ENCODE results near the gene PTGDR. TPM values are rescaled to one million over a fixed set of nuclear protein-coding genes. Genes with fewer than 3 reads are reported as not detected.

The PTGDR gene
- total RNA-seq, 4 donors from 2014 or later = 0.74 to 2.1 (median 1.6) TPM

- TF ChIP-seq CTCF (IDR thresholded peaks at IDR 0.05) = no peak
- DNase-seq (ENCODE audit: low spot score) = no peak
- no peak for ATAC-seq (ENCODE audit: low FRiP score)
Measured at GRCh38 chr14:52235434-52235833, 32.1 kb upstream of the PTGDR start.

- DNase-seq (ENCODE audit: low spot score) = no peak
- no peak for TF ChIP-seq CTCF (IDR thresholded peaks at IDR 0.05)
Measured at GRCh38 chr14:52235866-52236510, 31.5 kb upstream of the PTGDR start.

GRCh38 chr14:52238682-52239081 is 28.8 kb upstream of the PTGDR start:
- DNase-seq (ENCODE audit: low spot score) (no peak), ATAC-seq (ENCODE audit: low FRiP score) (no peak)
- TF ChIP-seq CTCF (IDR thresholded peaks at IDR 0.05) = no peak

More at GRCh38 chr14:52235866-52236510, 31.5 kb upstream of the PTGDR start:
- ATAC-seq (ENCODE audit: low FRiP score) = no peak

- TF ChIP-seq CTCF (IDR thresholded peaks at IDR 0.05) = no peak
Measured at GRCh38 chr14:52240623-52241022, 26.9 kb upstream of the PTGDR start.

GRCh38 chr14:52241087-52241793 is 26.3 kb upstream of the PTGDR start:
- no peak for TF ChIP-seq CTCF (IDR thresholded peaks at IDR 0.05)
- no peak for ATAC-seq (ENCODE audit: low FRiP score)
- DNase-seq (ENCODE audit: low spot score) = no peak

More at GRCh38 chr14:52240623-52241022, 26.9 kb upstream of the PTGDR start:
- DNase-seq (ENCODE audit: low spot score) = no peak
- ATAC-seq (ENCODE audit: low FRiP score) = no peak

GRCh38 chr14:52244328-52244727 is 23.2 kb upstream of the PTGDR start:
- ATAC-seq (ENCODE audit: low FRiP score) = no peak
- DNase-seq (ENCODE audit: low spot score) = no peak
- TF ChIP-seq CTCF (IDR thresholded peaks at IDR 0.05) = no peak

- DNase-seq (ENCODE audit: low spot score) (no peak), ATAC-seq (ENCODE audit: low FRiP score) (no peak)
- no peak for TF ChIP-seq CTCF (IDR thresholded peaks at IDR 0.05)
Measured at GRCh38 chr14:52244997-52245396, 22.5 kb upstream of the PTGDR start.

Measured in omental fat pad (tissue), 4 donors.